Measurements from ENCODE around the gene PAX7. TPM values are rescaled to one million over a fixed set of nuclear protein-coding genes. Genes with fewer than 3 reads are reported as not detected.

Gene PAX7
- total RNA-seq, 2 experiments from 2014 or later, result not detected

DNA sequence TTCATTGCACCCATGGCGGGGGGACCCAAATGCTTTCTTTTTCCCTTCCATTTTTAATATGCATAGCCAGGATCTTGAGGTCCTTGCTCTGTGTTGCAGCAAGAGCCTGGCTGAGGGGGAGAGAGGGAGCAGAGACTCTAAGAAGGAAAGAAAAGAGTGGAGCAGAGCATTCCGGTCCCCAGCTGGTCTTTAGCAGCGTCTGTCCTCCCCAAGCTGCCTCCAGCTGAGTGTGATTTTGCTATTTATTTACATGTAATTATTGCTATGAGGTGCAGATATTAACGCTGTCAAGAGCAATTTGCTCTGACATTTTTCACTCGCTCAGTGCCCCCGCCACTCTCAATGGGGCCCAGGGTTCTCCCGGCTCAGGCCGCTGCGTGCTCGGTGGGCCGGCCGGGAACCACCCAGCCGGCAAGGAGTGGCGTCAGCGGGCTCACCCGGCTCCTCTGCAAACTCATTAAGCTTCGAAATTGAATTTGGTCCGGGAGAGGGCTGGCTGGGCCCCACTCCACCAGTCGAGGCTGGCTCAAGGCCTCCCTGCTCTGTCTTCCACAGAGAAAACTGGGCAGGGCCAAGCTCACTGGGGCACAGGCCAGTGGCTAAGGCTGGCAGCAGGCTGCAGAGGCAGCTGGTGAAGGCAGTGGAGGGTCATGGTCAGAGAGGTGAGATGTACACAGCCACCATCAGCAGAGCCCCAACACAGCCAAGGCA is 93.2 kb downstream of the PAX7 start:
- Mint-ChIP-seq H3K27ac (no peak overlapping the region), H3K9me3 (no peaks in the 10 kb centered on the region), H3K4me3 (no peak overlapping the region), H3K4me1 (ENCODE audit: low read depth) (no peaks in the 10 kb centered on the region), H3K36me3 (no peaks in the 10 kb centered on the region), H3K27me3 (peaks cover 51% of the 10 kb centered on the region)
- intact Hi-C loops (cut with micrococcal nuclease), result no loop called here
- no peak for DNase-seq
- CTCF ChIA-PET, result no interaction called here
- POLR2A ChIA-PET, result no interaction called here

DNA sequence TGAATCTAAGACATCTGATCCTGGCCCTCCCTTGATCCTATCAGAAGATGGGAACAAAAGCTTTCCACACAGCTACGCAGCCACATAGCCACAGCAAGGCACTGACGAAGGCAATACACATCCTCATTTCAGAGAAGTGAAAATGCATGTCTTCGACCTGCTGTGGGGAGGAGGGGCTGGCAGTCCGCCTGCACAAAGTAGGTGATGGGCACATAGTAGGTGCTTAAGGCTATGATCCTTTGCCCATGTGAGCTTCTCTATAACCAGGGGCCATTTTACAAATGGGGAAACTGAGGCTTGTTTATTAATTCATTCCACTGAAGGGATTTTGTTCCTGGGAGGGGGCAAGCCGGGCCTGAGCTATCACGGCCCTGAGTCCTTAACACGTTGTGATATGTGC is 94.2 kb downstream of the PAX7 start:
- Mint-ChIP-seq H3K36me3 (no peaks in the 10 kb centered on the region), H3K27ac (no peak overlapping the region), H3K4me3 (no peak overlapping the region), H3K4me1 (ENCODE audit: low read depth) (no peaks in the 10 kb centered on the region), H3K9me3 (no peaks in the 10 kb centered on the region), H3K27me3 (peaks cover 45% of the 10 kb centered on the region)
- CTCF ChIA-PET, result no interaction called here
- no peak for DNase-seq
- POLR2A ChIA-PET, result no interaction called here
- intact Hi-C loops (cut with micrococcal nuclease), result no loop called here

DNA sequence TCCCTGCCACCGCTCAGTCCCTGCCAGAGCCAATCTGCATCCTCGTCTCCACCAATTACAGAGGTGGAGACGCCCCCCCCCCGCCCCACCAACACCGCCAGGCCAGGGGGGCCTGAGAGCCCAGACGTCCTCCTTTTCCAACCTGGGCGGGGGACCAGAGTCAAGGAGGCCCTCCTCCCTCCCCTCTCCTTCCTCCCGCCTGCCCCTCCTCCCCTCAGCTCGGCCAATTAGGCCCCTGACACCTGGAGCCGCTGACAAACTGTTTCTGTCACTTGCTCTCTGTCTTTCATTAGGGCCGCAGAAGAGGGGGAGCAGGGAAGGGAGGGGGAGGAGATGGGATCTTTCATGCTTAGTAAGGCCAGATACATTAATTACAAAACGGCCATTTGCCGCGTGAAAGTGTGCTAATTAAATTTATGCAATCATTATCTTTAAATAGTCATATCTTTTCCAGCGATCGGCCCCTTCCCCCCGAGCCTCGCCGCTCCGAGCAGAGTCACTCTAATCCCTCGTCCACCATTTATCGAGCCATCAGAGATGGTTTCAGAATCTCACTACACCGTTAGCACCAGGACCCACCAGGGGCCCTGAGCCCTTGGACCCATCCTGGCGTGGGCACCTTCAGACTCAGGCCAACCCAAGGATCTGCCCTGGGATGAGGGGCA is 94.7 kb downstream of the PAX7 start:
- intact Hi-C loops (cut with micrococcal nuclease), result no loop called here
- Mint-ChIP-seq H3K4me1 (ENCODE audit: low read depth) (no peaks in the 10 kb centered on the region), H3K27me3 (peaks cover 42% of the 10 kb centered on the region), H3K9me3 (no peaks in the 10 kb centered on the region), H3K27ac (no peak overlapping the region), H3K4me3 (no peak overlapping the region), H3K36me3 (no peaks in the 10 kb centered on the region)
- POLR2A ChIA-PET, result no interaction called here
- CTCF ChIA-PET, result no interaction called here
- no peak for DNase-seq

DNA sequence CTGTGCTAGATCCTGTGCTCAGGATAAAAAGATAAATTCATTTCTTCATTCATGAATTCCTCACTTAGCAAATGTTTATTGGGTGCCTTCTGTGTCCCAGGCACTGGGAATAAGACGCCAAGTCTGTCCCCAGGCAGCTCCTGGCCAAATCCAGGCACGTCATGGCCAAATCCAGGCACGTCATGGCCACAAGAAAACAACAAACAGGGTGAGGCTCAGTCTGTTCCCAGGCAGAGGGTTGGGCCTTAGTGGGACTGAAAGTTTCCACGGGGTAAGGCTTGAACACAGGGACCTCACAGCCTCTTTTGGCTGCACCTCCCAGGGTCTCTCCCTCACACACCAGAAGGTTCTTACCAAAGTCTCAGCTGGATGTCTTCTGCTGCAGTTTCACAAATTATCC is 95.7 kb downstream of the PAX7 start:
- Mint-ChIP-seq H3K4me3 (no peak overlapping the region), H3K9me3 (no peaks in the 10 kb centered on the region), H3K27me3 (peaks cover 42% of the 10 kb centered on the region), H3K27ac (no peak overlapping the region), H3K4me1 (ENCODE audit: low read depth) (no peaks in the 10 kb centered on the region), H3K36me3 (no peaks in the 10 kb centered on the region)
- intact Hi-C loops (cut with micrococcal nuclease), result no loop called here
- DNase-seq, result no peak
- ChIA-PET POLR2A (no interaction called here), CTCF (no interaction called here)

DNA sequence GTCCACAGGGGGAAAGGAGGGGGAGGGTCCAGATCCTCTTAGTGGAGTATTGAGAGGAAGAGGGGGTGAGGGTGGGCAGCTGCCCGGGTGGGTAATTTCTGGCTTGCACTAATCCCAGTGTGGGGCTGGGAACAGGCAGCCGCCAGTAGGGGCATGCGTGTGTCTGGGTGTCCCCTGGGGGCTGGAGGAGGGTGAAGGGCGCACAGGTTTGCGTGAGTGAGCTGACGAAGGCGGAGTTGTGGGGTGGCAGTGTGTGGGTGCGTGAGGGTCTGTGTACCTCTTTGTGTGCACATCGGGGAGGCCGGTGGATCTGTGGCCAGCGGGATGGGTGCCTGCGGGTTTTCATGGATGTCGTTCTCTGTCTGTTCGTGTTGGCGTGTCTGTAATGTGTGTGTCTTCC is 97.3 kb downstream of the PAX7 start:
- H3K27ac Mint-ChIP-seq, result no peak overlapping the region
- no peak overlapping the region for H3K4me3 Mint-ChIP-seq
- no peaks in the 10 kb centered on the region for H3K36me3 Mint-ChIP-seq
- peaks cover 35% of the 10 kb centered on the region for H3K27me3 Mint-ChIP-seq
- intact Hi-C loops (cut with micrococcal nuclease), result no loop called here
- ChIA-PET POLR2A (no interaction called here), CTCF (no interaction called here)
- H3K9me3 Mint-ChIP-seq, result no peaks in the 10 kb centered on the region
- H3K4me1 Mint-ChIP-seq (ENCODE audit: low read depth), result no peaks in the 10 kb centered on the region
- DNase-seq, result no peak

DNA sequence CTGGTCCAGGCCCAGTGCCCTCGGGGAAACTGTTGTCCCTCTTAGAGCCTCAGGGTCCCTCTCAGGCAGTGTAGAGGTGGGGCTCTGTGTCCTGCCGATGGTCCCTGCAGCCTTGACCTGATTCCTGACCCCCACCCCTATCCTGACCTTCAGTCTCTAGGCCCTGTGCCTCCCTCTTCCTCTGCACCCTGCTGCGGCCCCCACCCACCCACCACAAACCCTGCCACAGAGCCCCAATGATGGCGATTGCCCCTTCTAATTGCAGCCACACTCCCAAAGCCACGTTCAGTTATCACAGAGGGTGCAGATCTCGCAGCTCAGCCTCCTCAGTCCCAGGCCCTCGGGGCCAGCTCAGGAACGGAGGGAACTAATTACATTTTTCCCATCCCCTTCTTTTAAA is 99.7 kb downstream of the PAX7 start:
- CTCF ChIA-PET, result no interaction called here
- POLR2A ChIA-PET, result no interaction called here
- peaks cover 35% of the 10 kb centered on the region for H3K27me3 Mint-ChIP-seq

DNA sequence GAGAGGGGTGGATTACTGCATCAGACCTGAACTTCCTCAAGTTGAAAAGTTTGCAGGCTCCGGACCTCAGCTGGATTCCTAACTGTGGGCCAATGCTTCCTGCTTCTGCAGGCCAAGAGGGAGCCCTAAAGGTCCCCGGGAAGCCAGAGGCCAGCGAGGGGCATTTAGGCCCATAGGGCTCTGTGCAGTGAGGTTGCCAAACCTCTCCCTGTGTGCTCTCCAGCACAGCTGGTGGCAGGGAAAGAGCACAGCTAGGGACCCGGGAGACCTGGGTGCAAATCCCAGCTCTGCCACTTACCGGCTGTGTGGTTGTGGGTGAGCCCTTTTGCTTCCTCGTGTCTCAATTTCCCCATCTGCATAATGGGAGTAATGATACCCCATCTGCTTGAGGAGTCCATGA is 100.5 kb downstream of the PAX7 start:
- POLR2A ChIA-PET, result no interaction called here
- H3K4me1 Mint-ChIP-seq (ENCODE audit: low read depth), result no peaks in the 10 kb centered on the region
- intact Hi-C loops (cut with micrococcal nuclease), result no loop called here

More for the DNA sequence above, 99.7 kb downstream of the PAX7 start:
- Mint-ChIP-seq H3K4me1 (ENCODE audit: low read depth) (no peaks in the 10 kb centered on the region), H3K27ac (no peak overlapping the region), H3K36me3 (no peaks in the 10 kb centered on the region), H3K9me3 (no peaks in the 10 kb centered on the region), H3K4me3 (no peak overlapping the region)
- no peak for DNase-seq
- intact Hi-C loops (cut with micrococcal nuclease), result no loop called here

DNA sequence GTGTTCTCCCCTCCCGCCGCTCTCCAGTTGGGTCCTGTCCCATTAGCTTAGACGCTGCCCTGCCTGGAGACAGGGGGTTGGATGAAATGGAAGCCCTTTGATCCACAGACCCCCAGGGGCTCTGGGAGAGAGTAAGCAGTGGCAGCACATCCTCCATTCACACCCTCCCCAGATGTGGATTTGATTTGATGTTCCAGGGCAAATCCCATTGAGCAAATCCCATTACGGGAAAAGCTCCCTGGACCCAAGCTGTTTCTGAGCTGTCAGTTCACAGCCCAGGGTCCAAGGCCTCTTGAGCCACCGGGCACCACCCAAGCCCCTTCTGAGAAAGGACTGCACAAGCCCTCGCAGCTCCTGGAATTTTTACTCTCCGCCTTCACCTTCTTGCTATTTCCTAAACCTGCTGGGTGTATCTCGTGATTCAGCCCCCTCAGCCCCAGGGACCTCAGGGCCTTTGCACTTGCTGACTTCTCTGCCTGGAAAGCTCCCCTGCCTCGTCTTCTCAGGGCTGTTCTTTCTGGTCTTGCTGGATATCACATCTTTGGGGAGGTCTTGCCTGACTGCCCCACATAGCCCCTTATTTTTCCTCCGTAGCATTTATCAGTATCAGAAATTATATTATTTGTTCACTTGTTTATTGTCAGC is 101.1 kb downstream of the PAX7 start:
- ChIA-PET CTCF (no interaction called here), POLR2A (no interaction called here)
- H3K4me3 Mint-ChIP-seq, result no peak overlapping the region
- H3K27ac Mint-ChIP-seq, result no peak overlapping the region
- H3K9me3 Mint-ChIP-seq, result no peaks in the 10 kb centered on the region
- intact Hi-C loops (cut with micrococcal nuclease), result no loop called here
- no peaks in the 10 kb centered on the region for H3K36me3 Mint-ChIP-seq
- H3K27me3 Mint-ChIP-seq, result peaks cover 28% of the 10 kb centered on the region
- DNase-seq, result no peak
- no peaks in the 10 kb centered on the region for H3K4me1 Mint-ChIP-seq (ENCODE audit: low read depth)

More for the DNA sequence above, 100.5 kb downstream of the PAX7 start:
- no peak for DNase-seq
- Mint-ChIP-seq H3K27me3 (peaks cover 28% of the 10 kb centered on the region), H3K36me3 (no peaks in the 10 kb centered on the region), H3K27ac (no peak overlapping the region), H3K4me3 (no peak overlapping the region), H3K9me3 (no peaks in the 10 kb centered on the region)
- CTCF ChIA-PET, result no interaction called here

DNA sequence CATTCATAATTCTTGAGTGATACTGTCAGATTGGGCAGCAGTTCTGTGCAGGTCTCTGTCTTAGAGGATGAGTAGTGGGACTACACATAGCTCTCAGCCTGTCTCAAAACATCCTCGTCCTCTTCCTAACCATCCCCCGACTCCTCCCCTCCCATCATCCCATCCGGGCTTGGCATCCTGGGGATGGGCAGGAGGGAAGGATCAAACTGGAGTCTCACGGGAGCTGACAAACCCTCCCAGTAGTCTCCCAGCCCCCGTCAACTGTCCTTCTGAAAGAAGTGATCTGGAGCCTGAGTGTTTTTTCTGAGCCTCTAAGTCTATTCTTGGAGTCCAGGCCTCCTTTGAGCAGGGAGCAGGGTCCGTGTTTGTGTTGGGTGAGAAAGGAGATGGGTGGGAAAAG is 102.0 kb downstream of the PAX7 start:
- ChIA-PET POLR2A (no interaction called here), CTCF (no interaction called here)
- intact Hi-C loops (cut with micrococcal nuclease), result no loop called here
- Mint-ChIP-seq H3K36me3 (no peaks in the 10 kb centered on the region), H3K9me3 (no peaks in the 10 kb centered on the region), H3K4me3 (no peak overlapping the region), H3K27ac (no peak overlapping the region), H3K4me1 (ENCODE audit: low read depth) (no peaks in the 10 kb centered on the region), H3K27me3 (peaks cover 19% of the 10 kb centered on the region)
- DNase-seq, result no peak

DNA sequence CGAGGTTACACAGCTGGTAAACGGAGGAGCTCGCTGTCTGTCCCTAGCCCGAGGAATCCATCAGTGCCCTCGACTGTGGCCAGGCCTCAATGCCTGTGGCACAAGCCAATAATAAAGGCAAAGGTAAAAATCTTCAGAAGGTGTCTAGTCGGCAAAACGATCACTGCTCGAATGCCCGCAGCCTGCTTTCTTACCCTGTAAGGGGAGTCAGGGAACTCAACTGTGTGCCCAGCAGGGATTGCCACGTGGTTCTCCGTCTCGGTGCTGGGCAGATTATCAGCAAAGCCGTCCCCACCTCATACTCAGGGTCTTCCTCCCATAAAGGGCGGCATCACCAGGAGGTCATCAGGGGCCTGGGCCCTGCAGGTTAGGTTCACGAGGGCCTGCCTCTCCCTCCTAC is 103.4 kb downstream of the PAX7 start:
- no peak for DNase-seq
- Mint-ChIP-seq H3K9me3 (no peaks in the 10 kb centered on the region), H3K4me3 (no peak overlapping the region), H3K4me1 (ENCODE audit: low read depth) (no peaks in the 10 kb centered on the region), H3K27ac (no peak overlapping the region), H3K36me3 (no peaks in the 10 kb centered on the region), H3K27me3 (peaks cover 17% of the 10 kb centered on the region)
- ChIA-PET POLR2A (interaction anchor here (0.7 kb wide), 1 partner anchor 130 kb away, joined by 3 read pairs; no protein-coding TSS in a partner anchor), CTCF (no interaction called here)
- intact Hi-C loops (cut with micrococcal nuclease), result no loop called here

DNA sequence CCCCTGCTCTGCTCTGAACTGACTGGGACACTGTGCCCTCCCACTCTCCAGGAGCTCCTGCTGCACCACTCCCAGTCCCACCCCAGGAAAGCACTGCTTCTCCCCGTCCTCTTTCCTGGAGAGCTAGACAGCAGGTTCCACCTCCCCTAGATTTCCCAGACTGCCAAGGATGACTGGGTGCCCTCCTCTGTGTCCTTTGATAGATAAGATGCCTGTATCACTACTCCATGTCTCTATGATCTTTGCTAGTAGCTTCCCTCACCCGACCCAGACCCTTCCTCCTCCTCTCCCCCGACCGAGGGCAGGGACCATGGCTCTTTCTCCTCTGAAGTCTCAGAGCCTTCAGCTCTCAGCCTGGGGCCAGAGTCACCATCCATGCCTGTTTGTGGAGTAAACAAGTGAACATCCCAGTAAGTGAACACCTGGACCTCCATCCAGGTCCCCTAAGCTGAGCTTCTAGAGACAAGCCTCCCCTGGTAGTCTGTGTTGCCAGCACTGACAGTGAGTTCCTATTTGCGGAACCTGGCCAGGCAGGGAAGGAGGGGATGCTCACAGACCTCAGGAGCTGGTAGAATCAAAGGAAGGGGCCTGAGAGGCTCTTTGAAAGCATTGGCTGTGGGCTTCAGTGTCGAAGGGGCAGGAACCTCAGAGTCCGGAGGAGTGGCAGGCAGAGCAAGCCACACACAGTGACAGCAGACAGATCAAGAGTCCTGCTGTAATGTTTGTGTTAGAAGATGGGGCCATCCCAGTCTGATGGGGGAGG is 104.0 kb downstream of the PAX7 start:
- POLR2A ChIA-PET, result no interaction called here
- Mint-ChIP-seq H3K36me3 (no peaks in the 10 kb centered on the region), H3K4me3 (no peak overlapping the region), H3K27me3 (peaks cover 16% of the 10 kb centered on the region), H3K27ac (no peak overlapping the region), H3K9me3 (no peaks in the 10 kb centered on the region), H3K4me1 (ENCODE audit: low read depth) (no peaks in the 10 kb centered on the region)
- CTCF ChIA-PET, result no interaction called here
- intact Hi-C loops (cut with micrococcal nuclease), result no loop called here
- no peak for DNase-seq

DNA sequence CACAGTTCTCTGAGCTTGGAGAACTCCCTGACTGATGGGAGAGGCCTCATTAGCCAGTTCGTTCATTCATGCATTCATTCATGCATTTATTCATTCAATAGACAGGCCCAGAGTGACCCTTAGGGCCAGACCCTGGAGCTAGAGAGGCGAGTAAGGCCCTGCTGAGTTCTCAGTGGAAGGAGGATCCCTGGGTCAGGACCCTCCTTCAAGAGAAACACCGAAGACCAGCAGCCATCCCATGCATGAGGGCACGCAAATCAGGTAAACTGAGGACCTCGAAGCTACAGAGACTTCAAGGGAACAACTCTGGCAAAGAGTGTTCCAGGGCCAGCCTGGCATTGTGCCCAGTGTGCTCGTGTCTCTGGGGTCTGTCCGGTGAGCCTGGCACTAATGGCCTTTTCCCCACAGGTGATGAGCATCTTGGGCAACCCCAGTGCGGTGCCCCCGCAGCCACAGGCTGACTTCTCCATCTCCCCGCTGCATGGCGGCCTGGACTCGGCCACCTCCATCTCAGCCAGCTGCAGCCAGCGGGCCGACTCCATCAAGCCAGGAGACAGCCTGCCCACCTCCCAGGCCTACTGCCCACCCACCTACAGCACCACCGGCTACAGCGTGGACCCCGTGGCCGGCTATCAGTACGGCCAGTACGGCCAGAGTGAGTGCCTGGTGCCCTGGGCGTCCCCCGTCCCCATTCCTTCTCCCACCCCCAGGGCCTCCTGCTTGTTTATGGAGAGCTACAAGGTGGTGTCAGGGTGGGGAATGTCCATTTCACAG is 104.8 kb downstream of the PAX7 start:
- Mint-ChIP-seq H3K4me1 (ENCODE audit: low read depth) (no peaks in the 10 kb centered on the region), H3K27ac (no peak overlapping the region), H3K9me3 (no peaks in the 10 kb centered on the region), H3K27me3 (peaks cover 19% of the 10 kb centered on the region), H3K36me3 (no peaks in the 10 kb centered on the region), H3K4me3 (no peak overlapping the region)
- intact Hi-C loops (cut with micrococcal nuclease), result no loop called here
- no peak for DNase-seq
- POLR2A ChIA-PET, result no interaction called here
- CTCF ChIA-PET, result no interaction called here
